Nucleus accumbens (tissue), 56 donors: ENCODE results near the gene LRRC32.

Experiments
- DNase-seq, 56 donors: peaks; one replicate each; lab custom pipeline; 2025; lab: John Stamatoyannopoulos, UW

The LRRC32 gene

DNA sequence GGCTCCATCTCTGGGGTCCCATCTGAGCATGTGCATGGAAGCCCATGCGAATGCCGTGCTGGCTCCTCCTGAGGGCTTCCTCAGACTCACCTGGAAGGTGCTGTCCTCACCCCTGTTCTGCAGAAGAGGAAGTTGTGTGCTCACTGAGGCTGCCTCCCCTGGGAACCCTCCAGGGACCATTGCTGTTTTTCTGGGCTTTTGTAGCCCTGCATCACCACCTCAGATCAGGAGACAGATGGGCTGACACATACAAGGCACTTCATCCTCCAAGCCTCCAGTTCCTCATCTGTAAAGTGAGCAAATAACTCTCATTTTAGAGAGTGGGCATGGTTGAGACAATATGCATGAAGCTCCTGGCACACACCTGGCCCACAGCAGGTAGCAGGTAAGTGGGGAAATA lies 12.1 kb upstream of the LRRC32 start:
- no peak for DNase-seq

DNA sequence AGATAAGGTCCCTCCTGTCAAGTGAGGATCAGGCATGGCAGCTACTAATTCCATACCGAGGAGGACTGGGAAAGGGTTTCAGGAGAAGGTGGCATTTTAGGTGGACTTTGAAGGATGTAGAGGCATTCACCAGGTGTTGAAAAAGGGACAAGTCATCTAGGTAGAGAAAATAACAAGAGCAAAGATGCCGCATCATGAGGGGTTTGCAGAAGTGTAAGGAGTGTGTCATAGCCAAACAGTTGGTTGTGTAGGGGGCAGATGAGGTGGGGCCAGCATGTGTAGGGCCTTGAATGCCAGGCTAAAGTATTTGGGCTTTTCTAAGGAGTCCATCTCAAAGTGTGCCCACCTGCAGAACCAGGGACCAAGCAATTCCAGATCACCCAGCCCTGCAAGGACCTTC lies 11.6 kb upstream of the LRRC32 start:
- DNase-seq, result no peak

DNA sequence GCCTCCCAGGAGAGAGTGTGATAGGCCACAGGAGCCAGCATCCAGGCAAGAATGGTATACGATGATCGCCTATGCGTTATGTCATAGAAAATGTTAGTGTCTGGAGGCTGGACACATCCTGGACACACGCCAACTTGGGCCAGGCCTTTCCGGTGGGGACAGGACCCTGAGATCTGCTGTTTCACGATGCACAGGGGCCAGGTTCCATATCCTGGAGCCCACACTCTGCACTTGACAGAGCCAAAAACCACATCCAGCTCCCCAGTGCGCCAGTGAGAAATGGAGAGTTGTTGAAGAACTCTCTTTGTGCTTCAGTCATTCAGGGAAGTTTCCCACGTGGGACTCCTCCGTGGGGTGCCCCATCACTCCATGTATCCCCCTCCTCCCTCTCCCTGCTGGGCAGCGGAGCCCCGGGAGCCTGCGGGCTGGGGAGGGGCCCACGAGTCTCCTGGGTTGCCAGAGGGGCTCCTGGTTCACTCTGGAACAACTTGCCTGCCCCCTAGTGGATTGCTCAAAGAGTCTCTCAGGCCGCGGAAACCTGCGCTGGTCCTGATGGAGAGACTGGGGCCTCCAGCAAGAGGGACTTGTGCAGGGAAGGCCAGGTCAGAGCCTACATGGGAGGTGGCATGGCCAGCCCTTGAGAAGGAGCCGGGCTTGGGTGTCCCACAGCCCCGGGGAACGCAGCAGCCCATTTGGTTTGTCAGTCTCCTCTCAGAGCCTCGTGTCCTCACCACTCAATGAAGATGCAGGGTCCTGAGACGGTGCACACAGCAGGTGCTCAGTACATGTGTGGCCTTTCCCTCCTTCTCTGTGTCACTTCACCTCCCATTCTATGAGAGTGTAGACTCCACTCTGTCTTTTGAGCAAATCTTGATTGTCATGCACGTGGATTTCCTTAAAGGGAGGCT lies 10.2 kb upstream of the LRRC32 start:
- peak in 43 of 56 donors; percentile 2 to 74 (median 20) for DNase-seq

DNA sequence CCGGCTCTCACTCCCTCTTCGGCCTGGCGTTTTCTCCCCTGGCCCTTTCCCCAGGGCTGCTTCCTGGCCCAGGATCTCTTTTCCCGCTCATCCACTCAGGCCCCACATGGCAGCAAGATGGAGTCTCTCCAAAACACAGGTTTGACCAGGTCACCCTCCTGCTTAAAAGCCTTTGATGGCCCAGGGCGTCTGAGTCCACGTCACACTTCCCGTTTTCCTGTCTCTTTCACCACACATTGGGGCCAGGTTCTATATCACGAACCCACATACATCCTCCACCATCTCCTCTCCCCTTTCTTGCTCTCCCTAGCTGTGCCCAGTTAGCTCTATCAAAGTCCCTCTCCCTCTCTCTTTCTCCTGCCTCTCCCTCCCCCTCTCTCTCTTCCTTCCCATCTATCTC lies 7.8 kb upstream of the LRRC32 start:
- no peak for DNase-seq

DNA sequence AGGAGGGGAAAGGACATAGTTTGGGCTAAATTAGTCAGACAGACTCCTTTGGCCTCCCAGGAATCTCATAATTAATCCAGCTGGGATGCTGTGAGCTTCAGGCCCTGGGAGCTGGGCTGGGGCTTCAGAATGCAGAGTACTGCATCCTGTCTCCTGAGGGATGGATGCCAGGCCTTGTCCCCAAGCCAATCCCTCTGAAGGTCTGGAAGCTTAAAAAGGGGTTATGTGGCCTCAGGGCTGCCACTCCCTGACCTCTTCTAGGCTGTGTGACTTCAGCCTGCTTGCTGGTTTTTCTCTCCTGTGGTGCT lies 6.9 kb upstream of the LRRC32 start:
- DNase-seq, result no peak

DNA sequence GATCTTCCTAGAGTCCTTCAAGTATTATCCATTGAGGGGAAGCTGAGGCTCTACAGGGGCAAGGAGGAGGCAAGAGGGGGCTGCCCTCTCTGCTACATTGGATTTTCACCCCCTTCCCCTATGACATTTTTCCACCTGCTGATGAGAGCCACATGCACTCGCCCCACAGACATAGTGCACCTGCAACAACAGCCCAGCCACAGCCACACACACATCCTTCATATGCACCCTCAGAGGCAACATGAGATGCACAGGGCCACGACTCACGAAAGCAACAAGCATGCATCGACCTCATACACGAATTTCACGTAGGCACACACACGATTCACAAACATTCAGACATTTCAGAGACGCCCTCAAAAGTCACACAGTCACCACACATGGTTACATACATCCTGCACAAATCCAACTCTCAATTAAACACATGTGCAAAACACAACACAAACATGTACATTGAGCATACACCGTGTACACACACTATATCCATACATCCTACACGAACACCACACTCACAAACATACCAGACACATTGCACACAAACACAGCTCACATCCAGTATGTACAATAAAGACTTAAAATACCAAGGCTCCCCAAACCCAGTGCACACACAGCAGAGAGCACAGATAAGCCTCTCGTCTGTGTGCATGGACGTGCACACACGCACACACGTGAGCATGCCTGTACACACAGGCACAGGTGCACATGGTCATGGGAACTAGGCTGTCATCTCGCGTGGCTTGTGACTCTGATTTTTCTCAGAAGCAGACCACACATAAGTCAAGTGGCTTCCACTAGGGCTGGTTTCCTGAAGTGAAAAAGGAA lies 6.3 kb upstream of the LRRC32 start:
- no peak for DNase-seq

DNA sequence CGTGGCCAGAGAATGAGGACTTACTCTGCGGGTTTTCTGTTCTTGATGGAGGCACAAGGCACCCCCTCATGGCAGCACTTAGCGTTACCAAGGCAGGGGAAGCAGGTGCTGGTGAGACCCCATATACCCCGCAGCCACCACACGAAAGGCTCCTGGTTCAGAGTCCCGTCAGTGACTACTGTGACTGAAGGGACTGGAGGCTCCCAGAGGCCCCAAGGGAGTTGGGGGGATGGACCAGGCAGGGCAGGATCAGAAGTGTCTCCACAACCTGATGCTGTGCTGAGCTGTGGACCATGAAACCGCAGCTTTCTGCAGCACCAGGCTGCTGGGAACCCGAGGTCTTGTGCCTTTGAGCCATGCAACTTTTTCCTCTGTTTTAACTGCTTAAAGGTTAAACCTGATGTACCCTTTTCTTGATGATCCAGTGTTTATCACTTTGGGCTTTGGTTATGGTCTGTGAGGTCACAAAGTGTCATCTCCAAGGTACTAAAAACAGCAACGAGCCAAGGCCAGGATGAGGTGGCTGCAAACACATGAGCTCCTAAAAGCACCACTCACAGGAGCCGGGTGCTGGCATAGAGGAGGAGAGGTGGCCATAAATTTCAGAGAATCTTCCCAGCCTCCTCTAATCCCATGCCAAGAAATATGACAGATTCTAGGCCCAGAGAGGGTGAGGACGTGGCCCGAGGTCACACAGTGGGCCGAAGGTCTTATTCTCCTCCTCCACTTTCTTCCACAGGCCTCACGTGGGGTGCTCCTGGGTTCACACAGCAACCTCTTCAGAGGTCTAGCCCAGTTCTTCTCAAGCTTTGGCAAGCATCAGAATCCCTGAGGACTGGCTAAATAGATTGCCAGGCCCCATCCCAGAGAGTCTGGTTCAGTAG lies 4.2 kb upstream of the LRRC32 start:
- DNase-seq, result no peak

- no peak for DNase-seq
These were observed 2.9 kb upstream of the LRRC32 start for GRCh38 chr11:76673176-76674142.

GRCh38 chr11:76672431-76673175 lies 2.1 kb upstream of the LRRC32 start:
- no peak for DNase-seq

GRCh38 chr11:76671626-76672309 lies 1.2 kb upstream of the LRRC32 start:
- no peak for DNase-seq

GRCh38 chr11:76671237-76671592 lies 668 bp upstream of the LRRC32 start:
- DNase-seq, result no peak

- no peak for DNase-seq
These were observed 554 bp downstream of the LRRC32 start for GRCh38 chr11:76669901-76670484.

DNA sequence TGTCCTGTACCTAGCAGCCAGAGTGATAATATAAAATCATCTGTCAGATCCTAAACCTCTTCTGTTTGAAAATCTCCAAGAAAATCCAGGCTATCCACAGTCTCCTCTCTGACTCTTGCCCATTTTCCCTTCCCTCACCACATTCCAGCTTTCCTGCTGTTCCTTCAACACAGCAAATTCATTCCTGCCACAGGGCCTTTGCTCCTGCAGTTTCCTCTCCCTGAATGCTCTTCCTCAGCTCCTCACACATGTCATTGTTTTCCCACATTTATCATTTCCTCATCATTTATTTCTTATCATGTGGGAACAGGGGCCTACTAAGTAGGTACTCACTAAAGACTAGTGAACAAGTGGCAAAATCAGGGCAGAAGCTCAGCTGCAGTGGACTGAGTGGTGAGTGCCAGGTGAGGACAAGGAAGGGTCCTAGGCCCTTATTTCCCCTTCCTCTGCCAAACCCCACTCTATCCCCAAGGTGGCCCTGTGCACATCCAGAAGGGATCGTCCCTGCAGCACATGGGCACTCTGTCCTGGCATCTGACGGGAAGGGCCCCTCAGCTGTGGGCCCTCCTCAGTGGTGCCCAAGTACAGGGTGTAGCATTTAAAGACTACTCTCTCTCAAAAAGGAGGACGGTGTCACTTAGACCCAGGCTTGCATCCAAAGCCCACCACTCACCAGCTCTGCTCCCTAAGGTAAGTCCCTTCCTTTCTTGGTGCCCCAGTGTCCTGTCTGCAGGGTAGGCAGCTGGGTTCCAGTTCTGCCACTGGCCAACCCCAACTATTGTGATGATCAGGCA lies 2.0 kb downstream of the LRRC32 start:
- DNase-seq, result no peak

DNA sequence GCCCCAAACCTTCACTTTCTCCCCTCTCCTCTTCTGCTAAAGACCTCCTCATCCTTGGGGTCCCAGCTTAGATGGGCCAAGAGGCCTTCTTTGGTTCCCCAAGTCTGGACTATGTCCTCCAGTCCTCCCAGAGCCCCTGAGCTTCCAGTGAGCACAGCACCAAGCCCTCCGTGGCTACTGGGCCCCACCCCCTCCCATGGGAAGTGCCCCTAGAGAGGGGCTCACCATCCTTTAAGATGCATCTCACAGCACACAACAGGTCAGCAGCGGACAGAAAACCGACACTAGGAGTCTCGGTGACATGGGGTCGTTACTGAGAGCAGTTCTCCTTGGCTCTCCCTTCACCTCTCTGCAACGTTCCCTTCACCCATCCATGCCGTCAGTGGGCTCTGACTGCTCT lies 2.7 kb downstream of the LRRC32 start:
- no peak for DNase-seq

DNA sequence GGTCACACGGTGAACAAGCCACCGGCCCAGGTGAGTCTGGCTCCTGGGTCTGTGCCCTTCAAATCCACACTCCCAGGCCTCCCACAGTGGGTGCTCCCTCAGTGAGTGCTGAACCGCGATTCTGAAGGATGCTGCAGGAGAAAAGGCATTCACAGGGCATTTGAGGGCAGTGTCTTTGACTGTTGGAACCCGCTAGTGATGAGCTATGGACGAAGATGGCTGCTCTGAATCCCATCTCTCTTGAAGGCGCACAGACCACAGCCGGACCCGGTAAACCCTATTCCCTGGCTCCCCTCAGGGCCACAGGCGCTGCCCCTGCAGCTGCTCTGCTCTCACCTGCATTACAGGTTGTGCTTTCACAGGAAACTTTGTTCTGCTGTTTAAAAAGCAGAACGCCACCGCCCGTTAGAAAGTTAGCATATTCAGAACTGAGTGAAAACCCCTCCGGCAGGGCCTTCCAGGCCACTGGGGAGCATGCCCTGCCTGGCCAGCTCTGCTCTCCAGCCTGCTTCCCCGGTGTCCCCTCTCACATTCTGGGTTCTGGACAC lies 3.2 kb downstream of the LRRC32 start:
- no peak for DNase-seq

GRCh38 chr11:76666830-76667229 lies 3.7 kb downstream of the LRRC32 start:
- DNase-seq, result no peak

DNA sequence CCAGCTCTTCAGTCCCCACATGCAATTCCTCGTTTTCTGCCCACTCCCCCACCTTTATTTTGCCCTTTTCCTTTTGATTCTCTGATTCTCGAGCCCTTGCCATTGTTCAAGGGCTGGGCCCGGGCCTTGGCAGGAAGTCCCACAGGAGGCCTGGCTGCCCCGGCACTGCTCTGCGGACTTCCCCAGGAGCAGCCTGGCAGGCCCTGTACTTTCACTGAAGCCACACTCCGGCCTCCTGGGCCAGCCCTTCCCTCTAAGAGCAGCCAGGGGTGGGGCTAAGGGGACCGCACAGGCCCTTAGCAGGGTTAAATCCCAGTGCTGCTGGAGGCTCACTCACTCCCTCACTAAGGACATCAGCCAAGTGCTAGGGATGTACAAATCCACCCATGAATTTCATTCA lies 4.1 kb downstream of the LRRC32 start:
- DNase-seq, result no peak
